Measurements from ENCODE around the gene STX4.

- no peak for TF ChIP-seq EZH2 (IDR thresholded peaks at IDR 0.05)
- TF ChIP-seq POLR2AphosphoS5 (IDR thresholded peaks at IDR 0.05; ENCODE audit: borderline replicate concordance, low read depth, low read length): peak; percentile 44; the same call in 1 of the 2 replicates
- TF ChIP-seq FOXP2 (optimal IDR thresholded peaks at IDR 0.05; ENCODE audit: control extremely low read depth, extremely low read length, insufficient read depth): no peak
Observed at GRCh38 chr16:31032736-31033708, at the start of gene STX4.
